Stomach smooth muscle (tissue), 2 donors: ENCODE measurements around the gene KCTD21.

Experiments
- H3K27ac ChIP-seq: one replicate; pipeline ENCODE4 v1.7.0; 2013; ENCODE audit warnings: mild to moderate bottlenecking, low read length, inconsistent platforms
- H3K27me3 ChIP-seq, 2 donors: one replicate each; pipeline ENCODE4 v1.7.0; 2013; ENCODE audit warnings: low read length in 2 of 2; ENCODE audit not compliant: insufficient read depth in 2 of 2, control insufficient read depth in 1 of 2
- H3K36me3 ChIP-seq, 2 donors: one replicate each; pipeline ENCODE4 v1.7.0; 2013; ENCODE audit warnings: low read length in 2 of 2; ENCODE audit not compliant: control insufficient read depth in 2 of 2, insufficient read depth in 2 of 2
- H3K4me1 ChIP-seq: one replicate; pipeline ENCODE4 v1.7.0; 2013; ENCODE audit warnings: low read length; ENCODE audit not compliant: control insufficient read depth, insufficient read depth
- H3K4me3 ChIP-seq, 2 donors: one replicate each; pipeline ENCODE4 v1.7.0; 2013; ENCODE audit warnings: low read length in 2 of 2
- H3K9ac ChIP-seq, 2 donors: one replicate each; pipeline ENCODE4 v1.7.0; 2013; ENCODE audit warnings: low read length in 2 of 2, mild to moderate bottlenecking in 1 of 2
- H3K9me3 ChIP-seq, 2 donors: one replicate each; pipeline ENCODE4 v1.7.0; 2013; ENCODE audit warnings: low read length in 2 of 2; ENCODE audit not compliant: control insufficient read depth in 2 of 2
- donor health status: healthy.
- donor health status: Pancreatic carcinoma.

The KCTD21 gene

GRCh38 chr11:78199653-78200015 is 11.2 kb upstream of the KCTD21 start:
- no peak overlapping the region for H3K9ac ChIP-seq
- no peaks in the 10 kb centered on the region for H3K4me1 ChIP-seq
- H3K4me3 ChIP-seq, result no peak overlapping the region
- H3K27me3 ChIP-seq, result no peaks in the 10 kb centered on the region
- peaks cover 21 to 32% of the 10 kb centered on the region in 2 donors for H3K36me3 ChIP-seq
- H3K9me3 ChIP-seq, result no peaks in the 10 kb centered on the region
- no peak overlapping the region for H3K27ac ChIP-seq

GRCh38 chr11:78199015-78199652 is 10.7 kb upstream of the KCTD21 start:
- no peak overlapping the region for H3K27ac ChIP-seq
- no peaks in the 10 kb centered on the region for H3K9me3 ChIP-seq
- no peaks in the 10 kb centered on the region for H3K4me1 ChIP-seq
- peaks cover 21 to 29% of the 10 kb centered on the region in 2 donors for H3K36me3 ChIP-seq
- H3K4me3 ChIP-seq, result no peak overlapping the region
- H3K9ac ChIP-seq, result no peak overlapping the region
- H3K27me3 ChIP-seq, result no peaks in the 10 kb centered on the region

DNA sequence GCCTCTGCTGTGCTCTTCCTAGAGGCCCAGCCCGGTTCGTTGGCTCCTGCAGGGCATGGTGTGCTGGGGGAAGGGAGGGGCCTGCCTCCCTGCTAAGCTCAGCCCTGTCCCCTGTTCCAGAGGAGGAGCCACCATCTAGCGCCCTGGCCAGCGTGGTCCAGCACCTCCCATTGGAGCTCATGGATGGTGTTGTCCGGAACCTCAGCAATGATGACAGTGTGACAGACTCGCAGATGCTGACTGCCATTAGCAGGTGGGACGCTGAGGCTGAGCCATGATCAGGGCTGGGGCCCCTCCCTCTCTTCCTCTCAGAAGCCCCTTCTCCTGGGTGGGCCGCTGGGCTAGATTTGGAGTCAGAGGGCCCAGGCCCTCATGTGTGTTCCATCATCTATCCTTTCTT is 9.4 kb upstream of the KCTD21 start:
- no peak overlapping the region for H3K4me3 ChIP-seq
- peaks cover 17 to 28% of the 10 kb centered on the region in 2 donors for H3K36me3 ChIP-seq
- no peak overlapping the region for H3K27ac ChIP-seq
- H3K9me3 ChIP-seq, result no peaks in the 10 kb centered on the region
- no peaks in the 10 kb centered on the region for H3K4me1 ChIP-seq
- no peak overlapping the region for H3K9ac ChIP-seq
- no peaks in the 10 kb centered on the region for H3K27me3 ChIP-seq

DNA sequence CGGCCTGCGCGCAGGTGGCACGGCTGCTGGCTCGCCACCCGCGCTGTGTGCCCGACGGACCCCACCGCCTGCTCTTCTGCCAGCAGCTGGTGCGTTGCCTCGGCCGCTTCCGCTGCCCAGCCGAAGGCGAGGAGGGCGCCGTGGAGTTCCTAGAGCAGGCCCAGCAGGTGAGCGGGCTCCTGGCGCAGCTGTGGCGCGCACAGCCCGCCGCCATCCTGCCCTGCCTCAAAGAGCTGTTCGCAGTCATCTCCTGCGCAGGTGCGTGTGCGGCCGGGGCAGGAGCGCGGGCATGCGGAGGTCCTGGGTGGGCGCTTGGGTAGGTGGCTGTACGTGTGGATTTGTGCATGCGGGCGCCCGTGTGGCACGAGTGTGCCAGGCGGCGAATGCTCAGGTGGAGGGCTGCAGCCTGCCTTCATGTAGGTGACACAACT is 8.2 kb upstream of the KCTD21 start:
- peaks cover 12 to 27% of the 10 kb centered on the region in 2 donors for H3K36me3 ChIP-seq
- H3K4me1 ChIP-seq, result peaks cover 3% of the 10 kb centered on the region
- no peaks in the 10 kb centered on the region for H3K27me3 ChIP-seq
- no peak overlapping the region for H3K4me3 ChIP-seq
- no peak overlapping the region for H3K9ac ChIP-seq
- H3K9me3 ChIP-seq, result no peaks in the 10 kb centered on the region
- H3K27ac ChIP-seq, result no peak overlapping the region

GRCh38 chr11:78195917-78196560 is 7.6 kb upstream of the KCTD21 start:
- Histone ChIP-seq H3K36me3 (peaks cover 7 to 24% of the 10 kb centered on the region in 2 donors), H3K27ac (no peak overlapping the region), H3K27me3 (no peaks in the 10 kb centered on the region), H3K9ac (no peak overlapping the region), H3K4me3 (peak overlapping the region in 1 of 2 donors; percentile 17), H3K4me1 (peaks cover 3% of the 10 kb centered on the region), H3K9me3 (no peaks in the 10 kb centered on the region)

- Histone ChIP-seq H3K27ac (no peak overlapping the region), H3K27me3 (no peaks in the 10 kb centered on the region), H3K4me1 (peaks cover 16% of the 10 kb centered on the region), H3K9ac (no peak overlapping the region), H3K36me3 (peaks cover 0 to 9% of the 10 kb centered on the region in 2 donors), H3K4me3 (no peak overlapping the region), H3K9me3 (no peaks in the 10 kb centered on the region)
These were observed 6.1 kb upstream of the KCTD21 start for GRCh38 chr11:78194490-78194889.

- Histone ChIP-seq H3K9ac (no peak overlapping the region), H3K4me3 (no peak overlapping the region), H3K27ac (no peak overlapping the region), H3K36me3 (peaks cover 0 to 4% of the 10 kb centered on the region in 2 donors), H3K27me3 (no peaks in the 10 kb centered on the region), H3K4me1 (peaks cover 23% of the 10 kb centered on the region), H3K9me3 (no peaks in the 10 kb centered on the region)
These were observed 5.4 kb upstream of the KCTD21 start for GRCh38 chr11:78193806-78194205.

GRCh38 chr11:78192911-78193351 is 4.5 kb upstream of the KCTD21 start:
- no peaks in the 10 kb centered on the region for H3K9me3 ChIP-seq
- H3K36me3 ChIP-seq, result no peaks in the 10 kb centered on the region
- no peaks in the 10 kb centered on the region for H3K27me3 ChIP-seq
- peaks cover 24% of the 10 kb centered on the region for H3K4me1 ChIP-seq
- no peak overlapping the region for H3K4me3 ChIP-seq
- no peak overlapping the region for H3K9ac ChIP-seq
- H3K27ac ChIP-seq, result no peak overlapping the region

DNA sequence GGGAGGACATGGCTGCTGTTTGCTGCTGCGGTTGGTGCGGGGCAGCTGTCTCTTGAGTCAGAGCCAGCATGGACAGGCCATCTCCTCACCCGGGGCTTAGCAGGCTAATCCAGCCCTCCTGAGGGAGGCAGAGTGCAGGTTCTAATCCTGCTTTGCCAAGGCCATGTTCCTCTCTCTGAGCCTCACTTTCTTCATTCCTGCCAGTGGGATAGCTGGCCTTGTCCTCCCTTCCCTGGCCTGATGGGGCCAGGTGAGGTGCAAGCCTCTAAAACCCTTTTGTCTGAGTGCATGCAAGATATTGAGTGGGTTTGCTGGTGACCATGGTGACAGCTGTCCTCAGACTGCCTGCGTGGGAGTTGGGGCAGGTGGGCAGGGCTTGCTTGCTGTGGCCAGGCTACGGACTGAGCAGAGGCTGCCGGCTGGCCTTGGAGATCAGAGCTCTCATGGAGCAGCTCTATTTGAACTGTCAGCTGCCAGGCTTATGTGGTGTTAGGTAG is 3.8 kb upstream of the KCTD21 start:
- no peak overlapping the region for H3K4me3 ChIP-seq
- no peak overlapping the region for H3K9ac ChIP-seq
- H3K27ac ChIP-seq, result no peak overlapping the region

GRCh38 chr11:78190871-78191538 is 2.6 kb upstream of the KCTD21 start:
- H3K36me3 ChIP-seq, result no peaks in the 10 kb centered on the region
- H3K4me1 ChIP-seq, result peaks cover 35% of the 10 kb centered on the region
- peak overlapping the region in 1 of 2 donors; percentile 15 for H3K4me3 ChIP-seq
- H3K27me3 ChIP-seq, result no peaks in the 10 kb centered on the region
- no peak overlapping the region for H3K27ac ChIP-seq
- H3K9ac ChIP-seq, result no peak overlapping the region
- no peaks in the 10 kb centered on the region for H3K9me3 ChIP-seq

More for the DNA sequence above, 3.8 kb upstream of the KCTD21 start:
- H3K4me1 ChIP-seq, result peaks cover 28% of the 10 kb centered on the region
- no peaks in the 10 kb centered on the region for H3K27me3 ChIP-seq
- H3K9me3 ChIP-seq, result no peaks in the 10 kb centered on the region
- no peaks in the 10 kb centered on the region for H3K36me3 ChIP-seq
